AG10803 (cell line): ENCODE results near the gene FOXD3.

Experiments
- DNase-seq: peaks from one replicate; pipeline ENCODE4 v3.0.0; 2010; ENCODE audit warnings: low read depth
- H3K4me3 ChIP-seq: 2 replicates; pipeline ENCODE4 v1.5.1; 2011; ENCODE audit warnings: mild to moderate bottlenecking, low read length, control low read depth
- TF ChIP-seq, protein P1 (sequence below): conservative IDR thresholded peaks from 2 replicates; pipeline ENCODE4 v1.5.1; 2011; ENCODE audit warnings: mild to moderate bottlenecking, low read length, control low read depth, inconsistent platforms

Gene FOXD3

DNA sequence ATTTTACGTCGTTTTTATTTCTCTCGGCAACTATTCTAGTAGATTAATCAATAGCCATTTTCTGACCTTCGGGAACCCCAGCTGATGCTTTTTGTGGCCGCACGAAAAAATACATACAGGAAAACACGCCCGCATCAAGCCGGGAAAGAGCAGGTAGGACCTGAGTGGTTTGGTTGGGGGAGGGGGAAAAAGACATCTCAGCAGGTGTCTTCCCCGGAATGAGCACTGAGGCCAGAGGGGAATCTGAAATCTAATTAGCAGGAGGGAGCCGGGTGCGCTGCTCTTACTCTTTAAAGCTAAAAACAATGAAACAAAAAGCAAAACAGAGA lies 618 bp upstream of the FOXD3 start:
- TF ChIP-seq, protein P1, sequence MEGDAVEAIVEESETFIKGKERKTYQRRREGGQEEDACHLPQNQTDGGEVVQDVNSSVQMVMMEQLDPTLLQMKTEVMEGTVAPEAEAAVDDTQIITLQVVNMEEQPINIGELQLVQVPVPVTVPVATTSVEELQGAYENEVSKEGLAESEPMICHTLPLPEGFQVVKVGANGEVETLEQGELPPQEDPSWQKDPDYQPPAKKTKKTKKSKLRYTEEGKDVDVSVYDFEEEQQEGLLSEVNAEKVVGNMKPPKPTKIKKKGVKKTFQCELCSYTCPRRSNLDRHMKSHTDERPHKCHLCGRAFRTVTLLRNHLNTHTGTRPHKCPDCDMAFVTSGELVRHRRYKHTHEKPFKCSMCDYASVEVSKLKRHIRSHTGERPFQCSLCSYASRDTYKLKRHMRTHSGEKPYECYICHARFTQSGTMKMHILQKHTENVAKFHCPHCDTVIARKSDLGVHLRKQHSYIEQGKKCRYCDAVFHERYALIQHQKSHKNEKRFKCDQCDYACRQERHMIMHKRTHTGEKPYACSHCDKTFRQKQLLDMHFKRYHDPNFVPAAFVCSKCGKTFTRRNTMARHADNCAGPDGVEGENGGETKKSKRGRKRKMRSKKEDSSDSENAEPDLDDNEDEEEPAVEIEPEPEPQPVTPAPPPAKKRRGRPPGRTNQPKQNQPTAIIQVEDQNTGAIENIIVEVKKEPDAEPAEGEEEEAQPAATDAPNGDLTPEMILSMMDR: no peak
- H3K4me3 ChIP-seq: peak overlapping the region; percentile 52
- no peak for DNase-seq

DNA sequence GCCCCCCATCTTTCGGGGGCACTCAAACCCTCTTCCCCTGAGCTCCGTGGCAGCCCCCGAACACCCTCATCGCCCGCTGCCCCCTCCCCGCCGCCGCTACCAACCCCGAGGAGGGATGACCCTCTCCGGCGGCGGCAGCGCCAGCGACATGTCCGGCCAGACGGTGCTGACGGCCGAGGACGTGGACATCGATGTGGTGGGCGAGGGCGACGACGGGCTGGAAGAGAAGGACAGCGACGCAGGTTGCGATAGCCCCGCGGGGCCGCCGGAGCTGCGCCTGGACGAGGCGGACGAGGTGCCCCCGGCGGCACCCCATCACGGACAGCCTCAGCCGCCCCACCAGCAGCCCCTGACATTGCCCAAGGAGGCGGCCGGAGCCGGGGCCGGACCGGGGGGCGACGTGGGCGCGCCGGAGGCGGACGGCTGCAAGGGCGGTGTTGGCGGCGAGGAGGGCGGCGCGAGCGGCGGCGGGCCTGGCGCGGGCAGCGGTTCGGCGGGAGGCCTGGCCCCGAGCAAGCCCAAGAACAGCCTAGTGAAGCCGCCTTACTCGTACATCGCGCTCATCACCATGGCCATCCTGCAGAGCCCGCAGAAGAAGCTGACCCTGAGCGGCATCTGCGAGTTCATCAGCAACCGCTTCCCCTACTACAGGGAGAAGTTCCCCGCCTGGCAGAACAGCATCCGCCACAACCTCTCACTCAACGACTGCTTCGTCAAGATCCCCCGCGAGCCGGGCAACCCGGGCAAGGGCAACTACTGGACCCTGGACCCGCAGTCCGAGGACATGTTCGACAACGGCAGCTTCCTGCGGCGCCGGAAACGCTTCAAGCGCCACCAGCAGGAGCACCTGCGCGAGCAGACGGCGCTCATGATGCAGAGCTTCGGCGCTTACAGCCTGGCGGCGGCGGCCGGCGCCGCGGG lies 837 bp downstream of the FOXD3 start:
- H3K4me3 ChIP-seq: no peak overlapping the region
- DNase-seq: peak; percentile 4

DNA sequence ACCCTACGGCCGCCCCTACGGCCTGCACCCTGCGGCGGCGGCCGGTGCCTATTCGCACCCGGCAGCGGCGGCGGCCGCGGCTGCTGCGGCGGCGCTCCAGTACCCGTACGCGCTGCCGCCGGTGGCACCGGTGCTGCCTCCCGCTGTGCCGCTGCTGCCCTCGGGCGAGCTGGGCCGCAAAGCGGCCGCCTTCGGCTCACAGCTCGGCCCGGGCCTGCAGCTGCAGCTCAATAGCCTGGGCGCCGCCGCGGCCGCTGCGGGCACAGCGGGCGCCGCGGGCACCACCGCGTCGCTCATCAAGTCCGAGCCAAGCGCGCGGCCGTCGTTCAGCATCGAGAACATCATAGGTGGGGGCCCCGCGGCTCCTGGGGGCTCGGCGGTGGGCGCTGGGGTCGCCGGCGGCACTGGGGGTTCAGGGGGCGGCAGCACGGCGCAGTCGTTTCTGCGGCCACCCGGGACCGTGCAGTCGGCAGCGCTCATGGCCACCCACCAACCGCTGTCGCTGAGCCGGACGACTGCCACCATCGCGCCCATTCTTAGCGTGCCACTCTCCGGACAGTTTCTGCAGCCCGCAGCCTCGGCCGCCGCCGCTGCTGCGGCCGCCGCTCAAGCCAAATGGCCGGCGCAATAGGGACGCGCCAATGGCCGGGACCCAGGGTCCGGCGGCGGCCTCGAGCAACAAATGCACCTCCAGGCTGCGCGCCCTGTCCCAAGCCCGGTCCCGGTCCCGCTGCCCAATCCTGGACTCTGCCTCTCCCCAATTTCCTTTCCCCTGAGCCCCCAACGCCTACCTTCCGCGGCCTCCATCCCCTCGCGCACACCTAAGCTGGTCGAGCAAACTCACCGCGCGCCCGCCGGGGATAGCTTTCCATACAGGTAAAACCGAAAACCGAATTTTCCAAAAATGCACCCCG lies 1.8 kb downstream of the FOXD3 start:
- TF ChIP-seq, protein P1: no peak
- H3K4me3 ChIP-seq: no peak overlapping the region
- no peak for DNase-seq

More for the DNA sequence above, 837 bp downstream of the FOXD3 start:
- TF ChIP-seq, protein P1: no peak

DNA sequence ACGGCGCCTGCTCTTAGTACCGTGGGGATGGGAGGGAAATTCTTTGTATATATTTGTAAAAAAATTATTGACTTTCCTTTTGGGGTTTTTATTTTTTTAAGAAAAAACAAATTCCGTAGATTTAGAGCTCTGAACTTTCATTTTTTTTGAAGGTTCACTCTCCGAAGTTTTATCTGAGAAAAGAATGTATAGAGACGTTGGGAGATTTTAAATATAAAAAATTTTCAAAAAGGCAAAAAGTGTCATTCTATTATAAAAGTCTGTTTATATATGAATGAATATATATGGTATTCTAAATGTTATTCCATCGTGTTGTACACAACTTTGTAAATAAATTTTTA lies 2.4 kb downstream of the FOXD3 start:
- no peak for DNase-seq
- no peak overlapping the region for H3K4me3 ChIP-seq
- TF ChIP-seq, protein P1: no peak

DNA sequence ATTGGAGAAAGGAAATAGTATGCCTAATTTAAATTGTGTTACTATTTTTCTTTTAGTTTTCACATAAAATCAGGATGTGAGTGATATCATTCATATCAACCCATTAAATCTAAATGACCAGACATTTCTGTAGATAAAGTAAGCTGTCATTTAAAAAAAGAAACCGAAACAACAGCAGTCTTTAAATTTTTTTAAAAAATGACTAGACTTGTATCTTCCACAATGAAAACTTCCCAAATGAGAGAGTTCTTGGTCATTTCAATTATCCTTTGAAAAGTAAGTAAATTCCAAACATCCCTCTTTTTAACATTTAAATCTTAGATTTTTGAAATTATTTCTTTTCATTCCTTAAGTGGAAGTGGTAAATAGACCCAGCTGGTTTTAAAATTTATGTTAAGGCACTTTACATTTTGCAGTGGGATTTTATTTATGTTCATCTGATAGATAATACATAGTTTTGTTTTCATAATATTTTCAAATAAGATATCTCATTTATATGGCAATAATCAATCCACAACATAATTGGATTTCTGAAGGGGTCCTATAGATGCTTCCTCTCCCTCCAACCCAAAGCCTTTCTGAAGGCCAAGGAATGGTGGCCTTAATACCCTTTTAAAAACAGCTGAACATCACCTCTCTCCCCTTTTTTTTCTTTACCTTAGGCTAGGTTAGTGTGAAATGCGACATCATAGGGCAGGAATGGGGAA lies 3.1 kb downstream of the FOXD3 start:
- H3K4me3 ChIP-seq: no peak overlapping the region
- no peak for DNase-seq
- TF ChIP-seq, protein P1: no peak

DNA sequence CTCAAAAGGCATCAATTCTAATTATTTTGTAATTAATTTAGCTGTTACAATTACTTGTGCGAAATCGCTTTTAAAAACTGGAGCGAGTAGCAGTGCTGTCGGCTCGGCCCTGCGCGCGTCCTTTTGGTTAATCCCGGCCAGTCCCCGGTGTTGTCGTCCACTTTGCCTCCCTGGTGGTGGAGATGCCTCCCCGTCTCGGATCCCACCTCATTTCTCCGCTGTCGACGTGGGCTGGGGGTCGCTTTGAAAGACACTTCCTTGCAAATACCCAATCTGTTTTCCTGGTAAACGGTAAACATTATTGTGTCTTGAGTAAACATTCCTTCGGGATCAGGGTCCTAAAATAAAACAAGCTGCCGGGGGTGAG lies 3.7 kb downstream of the FOXD3 start:
- TF ChIP-seq, protein P1: no peak
- no peak for DNase-seq
- no peak overlapping the region for H3K4me3 ChIP-seq
